ENCODE data around the gene TOPAZ1. TPM values are rescaled to one million over a fixed set of nuclear protein-coding genes. Genes with fewer than 3 reads are reported as not detected.
A peak's percentile ranks its signal among the peaks of the same experiment; 100 is the strongest.

TOPAZ1 gene
- total RNA-seq (2014; rRNA removed) (not detected in 2 replicates), Bru-seq, nascent RNA (percentile 1 among the genes with signal in this experiment), BruChase-seq, experiment 1, labeled RNA remaining after a 6-hour chase (percentile 4 among the genes with signal in this experiment), BruChase-seq, experiment 2, labeled RNA remaining after a 2-hour chase (percentile 2 among the genes with signal in this experiment)
- long read RNA-seq, result 0 reads

DNA sequence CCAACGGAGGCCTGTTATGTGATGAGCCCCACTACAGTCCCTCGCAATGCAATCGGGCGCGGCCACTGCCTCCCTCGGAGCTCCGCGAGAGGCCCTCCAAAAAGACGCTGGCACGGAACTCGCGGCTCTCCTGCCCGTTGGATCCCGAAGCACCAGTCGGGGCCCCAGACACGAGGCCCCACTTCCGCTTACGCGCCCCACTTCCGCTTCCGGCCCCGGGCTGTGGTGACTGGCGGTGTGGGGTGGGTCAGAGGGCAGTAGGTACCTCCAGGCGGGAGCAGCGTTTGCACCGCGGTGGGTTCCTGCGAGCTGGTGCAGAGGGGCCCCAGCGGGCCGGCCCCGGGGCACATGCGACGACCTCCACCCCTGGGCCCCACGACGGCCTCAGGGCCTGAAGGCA, at the start of gene TOPAZ1:
Gene TOPAZ1 (plus strand): TSS at position 181 of the 400 bp plus-strand sequence. CDS start 168 bp downstream, at position 349.
- Histone ChIP-seq H4K20me1 (ENCODE audit: low read length) (no peaks in the 10 kb centered on the region), H3K4me1 (ENCODE audit: insufficient read depth, low read length) (no peaks in the 10 kb centered on the region), H3K27ac (ENCODE audit: low read length) (no peak within 1 kb of the TSS), H3F3A (ENCODE audit: low read length, unreplicated experiment) (no peaks in the 10 kb centered on the region), H2AFZ (ENCODE audit: low read length) (no peak within 1 kb of the TSS), H3K9me3 (ENCODE audit: low read length) (no peaks in the 10 kb centered on the region), H3K9me2 (replicated peaks; ENCODE audit: low read length) (no peaks in the 10 kb centered on the region), H3K4me2 (ENCODE audit: low read length) (no peak within 1 kb of the TSS), H3K4me3 (ENCODE audit: low read length) (no peak within 1 kb of the TSS), H3K79me2 (ENCODE audit: low read length) (no peaks in the 10 kb centered on the region), H3K9ac (ENCODE audit: low read length) (no peak within 1 kb of the TSS), H3K27me3 (ENCODE audit: low read length) (0 out of 2 replicates have a peak, but pooled peaks cover 7% of the 10 kb centered on the region), H3K36me3 (ENCODE audit: low read depth, low read length) (no peaks in the 10 kb centered on the region)
- BruUV-seq (replicated peaks), result no TSS peak
- TF ChIP-seq EZH2 (IDR thresholded peaks at IDR 0.05; ENCODE audit: low read length, unreplicated experiment) (no peak), EZH2phosphoT487 (IDR thresholded peaks at IDR 0.05; ENCODE audit: borderline replicate concordance, low read length) (no peak)
- TF ChIP-seq, protein P1, sequence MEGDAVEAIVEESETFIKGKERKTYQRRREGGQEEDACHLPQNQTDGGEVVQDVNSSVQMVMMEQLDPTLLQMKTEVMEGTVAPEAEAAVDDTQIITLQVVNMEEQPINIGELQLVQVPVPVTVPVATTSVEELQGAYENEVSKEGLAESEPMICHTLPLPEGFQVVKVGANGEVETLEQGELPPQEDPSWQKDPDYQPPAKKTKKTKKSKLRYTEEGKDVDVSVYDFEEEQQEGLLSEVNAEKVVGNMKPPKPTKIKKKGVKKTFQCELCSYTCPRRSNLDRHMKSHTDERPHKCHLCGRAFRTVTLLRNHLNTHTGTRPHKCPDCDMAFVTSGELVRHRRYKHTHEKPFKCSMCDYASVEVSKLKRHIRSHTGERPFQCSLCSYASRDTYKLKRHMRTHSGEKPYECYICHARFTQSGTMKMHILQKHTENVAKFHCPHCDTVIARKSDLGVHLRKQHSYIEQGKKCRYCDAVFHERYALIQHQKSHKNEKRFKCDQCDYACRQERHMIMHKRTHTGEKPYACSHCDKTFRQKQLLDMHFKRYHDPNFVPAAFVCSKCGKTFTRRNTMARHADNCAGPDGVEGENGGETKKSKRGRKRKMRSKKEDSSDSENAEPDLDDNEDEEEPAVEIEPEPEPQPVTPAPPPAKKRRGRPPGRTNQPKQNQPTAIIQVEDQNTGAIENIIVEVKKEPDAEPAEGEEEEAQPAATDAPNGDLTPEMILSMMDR (conservative IDR thresholded peaks at IDR 0.05; ENCODE audit: low read depth, low read length), result no peak
- no peak for ATAC-seq
- intact Hi-C loops (cut with micrococcal nuclease), result no loop called here
- POLR2A ChIA-PET (ENCODE audit: unreplicated experiment), result no interaction called here
- CTCF ChIA-PET, result no interaction called here
- no peak for DNase-seq

DNA sequence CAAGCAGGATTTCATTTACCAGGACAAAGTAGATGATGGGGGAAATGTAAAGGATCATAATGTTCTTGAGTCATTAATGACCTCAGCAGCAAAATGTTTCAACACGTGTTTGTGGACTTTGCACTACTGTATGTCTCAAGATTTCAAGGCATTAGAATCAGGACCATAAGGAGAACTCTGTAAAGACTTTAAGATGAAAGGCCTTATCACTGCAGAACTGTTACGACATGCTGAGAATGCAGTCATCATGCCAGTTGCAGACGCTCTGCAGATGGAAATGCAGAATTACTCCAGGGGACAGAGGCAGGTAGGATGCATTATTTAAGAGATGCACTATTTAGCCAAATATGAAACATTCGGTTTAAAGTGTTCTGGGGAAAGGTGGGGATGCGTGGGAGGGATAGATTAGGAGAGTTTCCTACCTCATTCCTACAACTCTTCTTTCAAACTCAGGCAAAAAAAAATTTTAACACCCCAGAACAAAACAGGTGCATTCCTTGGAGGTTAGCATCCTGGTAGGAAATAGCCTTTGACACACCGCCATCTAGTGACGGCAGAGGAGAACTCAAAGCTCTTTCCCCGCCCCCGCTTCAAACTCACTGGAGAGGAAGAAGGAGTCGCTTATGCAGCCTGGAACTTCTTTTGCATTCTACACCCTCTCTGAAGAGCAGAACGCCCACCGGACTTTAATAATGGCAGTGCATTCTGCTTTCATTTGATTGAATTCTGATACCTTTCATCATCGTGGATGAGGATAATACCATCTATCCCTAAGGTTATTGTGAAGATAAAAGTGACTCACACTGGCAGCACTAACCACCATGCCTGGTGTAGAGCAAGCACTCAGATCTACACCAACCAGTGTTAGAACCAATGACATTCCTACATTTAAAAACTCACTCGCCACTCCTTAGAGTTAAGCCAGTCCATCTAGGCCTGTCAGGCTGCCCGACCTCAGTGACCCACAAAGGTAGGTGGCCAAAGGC, 43.1 kb upstream of the TOPAZ1 start:
- peak overlapping the region; percentile 51 for H3K4me2 ChIP-seq (ENCODE audit: low read length)
- no peaks in the 10 kb centered on the region for H3F3A ChIP-seq (ENCODE audit: low read length, unreplicated experiment)
- H3K9me3 ChIP-seq (ENCODE audit: low read length), result no peaks in the 10 kb centered on the region
- intact Hi-C loops (cut with micrococcal nuclease), result loop anchor here (1.0 to 5.0 kb wide), 8 partner anchors 131 to 654 kb away; partner anchors contain the start of gene ABHD5
- H3K9ac ChIP-seq (ENCODE audit: low read length), result no peak overlapping the region
- no peaks in the 10 kb centered on the region for H3K36me3 ChIP-seq (ENCODE audit: low read depth, low read length)
- no TSS peak for BruUV-seq (replicated peaks)
- ATAC-seq (peak; percentile 94), DNase-seq (peak; percentile 91)
- ChIA-PET CTCF (interaction anchor here (0.5 to 1.7 kb wide), 6 partner anchors 79 to 939 kb away, joined by 3 to 8 read pairs (median 4); no protein-coding TSS in a partner anchor), POLR2A (ENCODE audit: unreplicated experiment) (no interaction called here)
- no peaks in the 10 kb centered on the region for H3K9me2 ChIP-seq (replicated peaks; ENCODE audit: low read length)
- H3K4me3 ChIP-seq (ENCODE audit: low read length), result no peak overlapping the region
- H3K79me2 ChIP-seq (ENCODE audit: low read length), result no peaks in the 10 kb centered on the region
- H3K27ac ChIP-seq (ENCODE audit: low read length), result no peak overlapping the region
- H4K20me1 ChIP-seq (ENCODE audit: low read length), result no peaks in the 10 kb centered on the region
- peak overlapping the region; percentile 66; the same call in 1 of the 2 replicates for H2AFZ ChIP-seq (ENCODE audit: low read length)
- peaks cover 7% of the 10 kb centered on the region; the same call in 1 of the 2 replicates for H3K4me1 ChIP-seq (ENCODE audit: insufficient read depth, low read length)
- no peaks in the 10 kb centered on the region for H3K27me3 ChIP-seq (ENCODE audit: low read length)
- no peak for TF ChIP-seq EZH2 (IDR thresholded peaks at IDR 0.05; ENCODE audit: low read length, unreplicated experiment)
- TF ChIP-seq, protein P1 (conservative IDR thresholded peaks at IDR 0.05; ENCODE audit: low read depth, low read length), result peak; percentile 90
